GM12865 (cell line): ENCODE measurements around the gene LAMP2.

ENCODE experiments used
- DNase-seq: peaks from one replicate; pipeline ENCODE4 v3.0.0; 2010; ENCODE audit warnings: low read depth
- H3K4me3 ChIP-seq: 2 replicates; pipeline ENCODE4 v1.5.1; 2011; ENCODE audit warnings: mild to moderate bottlenecking, low read depth, low read length, control low read depth
- CTCF ChIP-seq: IDR thresholded peaks from 2 replicates; pipeline ENCODE4 v1.5.1; 2011; ENCODE audit warnings: low read length, control low read depth, low read depth, inconsistent platforms; ENCODE audit not compliant: insufficient read depth; ENCODE audit errors: missing control alignments

The LAMP2 gene

DNA sequence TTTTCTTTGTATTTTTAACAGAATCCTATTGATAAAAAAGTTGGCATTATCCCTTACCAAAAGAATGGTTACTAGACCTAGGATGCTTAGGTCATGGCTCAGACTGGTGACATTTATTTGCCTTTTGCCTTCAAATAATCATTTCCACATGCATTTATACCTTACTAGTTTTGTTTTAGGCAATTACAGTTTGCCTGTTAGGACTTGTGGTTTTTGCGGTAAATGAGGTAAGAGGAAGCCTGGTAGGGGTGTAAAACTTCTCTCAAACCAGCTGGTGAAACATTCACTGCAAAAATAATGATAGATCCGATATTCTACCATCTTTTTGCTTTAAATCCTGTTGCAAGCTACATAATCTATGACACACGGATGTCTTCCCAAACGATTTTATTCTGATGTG lies 12.1 kb downstream of the LAMP2 start:
- TF ChIP-seq CTCF = no peak
- H3K4me3 ChIP-seq = no peak overlapping the region
- DNase-seq = peak; percentile 12

DNA sequence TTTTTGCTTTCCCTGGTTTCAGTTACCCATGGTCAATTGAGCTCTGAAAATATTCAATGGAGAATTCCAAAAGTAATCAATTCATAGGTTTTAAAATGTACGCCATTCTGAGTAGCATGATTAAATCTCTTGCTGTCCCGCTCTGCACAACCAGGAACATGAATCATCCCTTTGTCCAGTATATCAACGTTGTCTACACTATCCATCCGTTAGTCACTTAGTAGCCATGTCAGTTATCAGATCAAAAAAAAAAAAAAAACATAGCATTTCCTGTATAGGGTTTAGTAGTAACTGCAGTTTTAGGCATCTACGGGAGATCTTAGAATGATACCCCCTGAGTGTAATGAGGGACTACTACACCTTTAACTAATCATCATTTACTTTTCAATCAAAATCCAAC lies 15.1 kb downstream of the LAMP2 start:
- no peak overlapping the region for H3K4me3 ChIP-seq
- TF ChIP-seq CTCF = no peak
- DNase-seq = no peak

DNA sequence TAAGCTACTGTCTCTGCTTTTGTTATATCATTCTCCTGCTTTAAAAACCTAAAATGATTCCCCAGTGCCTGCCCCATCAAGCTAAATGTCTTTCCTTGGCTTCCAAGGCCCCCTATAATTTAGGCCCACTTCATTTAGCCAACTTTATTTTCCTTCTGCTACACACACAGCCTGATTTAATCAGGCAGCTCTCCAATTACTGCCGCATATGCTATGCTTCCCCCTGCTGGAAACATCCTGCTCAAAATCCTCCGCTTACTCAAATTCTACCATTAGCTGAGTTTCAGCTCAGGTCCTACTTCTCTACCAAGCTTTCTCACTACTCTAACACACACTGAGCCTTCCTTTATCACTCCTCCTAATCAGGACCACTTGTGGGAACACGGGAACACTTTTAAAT lies 17.0 kb downstream of the LAMP2 start:
- DNase-seq = peak; percentile 3
- no peak for TF ChIP-seq CTCF
- H3K4me3 ChIP-seq = no peak overlapping the region

DNA sequence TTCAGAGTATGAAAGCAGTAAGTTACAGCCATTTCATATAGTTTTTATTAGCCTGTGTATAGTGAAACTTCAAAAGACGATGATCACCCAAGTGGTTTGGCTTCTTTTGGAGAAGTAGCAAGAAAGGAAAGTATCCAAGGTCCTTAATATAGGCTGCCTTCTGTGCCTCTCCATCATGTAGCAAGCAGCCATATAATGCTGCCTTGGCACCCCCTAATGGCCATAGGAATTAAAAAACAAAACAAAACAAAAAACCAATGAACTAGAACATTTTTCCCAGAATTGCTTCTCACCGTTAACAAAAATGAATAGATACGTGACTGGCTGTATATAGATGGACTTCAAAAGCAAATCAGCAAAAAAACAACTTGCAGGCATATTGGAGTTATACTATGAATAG lies 18.9 kb downstream of the LAMP2 start:
- no peak for TF ChIP-seq CTCF
- H3K4me3 ChIP-seq = no peak overlapping the region

DNA sequence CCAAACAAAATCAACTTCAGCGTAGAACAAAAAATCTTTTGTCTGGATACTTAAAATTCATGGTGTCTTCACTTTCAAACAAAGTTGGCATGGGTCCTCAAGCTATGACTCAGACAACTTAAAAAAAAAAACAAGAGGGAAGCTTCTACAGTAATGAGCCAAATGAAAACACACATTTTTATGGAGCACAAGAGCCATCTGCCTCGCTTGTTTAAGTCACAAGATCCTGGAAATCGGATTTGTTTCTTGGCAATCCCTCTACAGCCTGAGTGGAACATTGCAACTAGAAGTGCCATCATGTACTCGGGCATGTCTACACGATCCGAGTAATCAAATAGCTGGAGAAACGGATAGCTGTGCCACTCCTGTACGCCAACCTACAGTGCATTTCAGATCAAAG lies 22.6 kb downstream of the LAMP2 start:
- H3K4me3 ChIP-seq = no peak overlapping the region
- no peak for DNase-seq
- no peak for TF ChIP-seq CTCF

More for the DNA sequence above, 18.9 kb downstream of the LAMP2 start:
- DNase-seq = peak; percentile 11

DNA sequence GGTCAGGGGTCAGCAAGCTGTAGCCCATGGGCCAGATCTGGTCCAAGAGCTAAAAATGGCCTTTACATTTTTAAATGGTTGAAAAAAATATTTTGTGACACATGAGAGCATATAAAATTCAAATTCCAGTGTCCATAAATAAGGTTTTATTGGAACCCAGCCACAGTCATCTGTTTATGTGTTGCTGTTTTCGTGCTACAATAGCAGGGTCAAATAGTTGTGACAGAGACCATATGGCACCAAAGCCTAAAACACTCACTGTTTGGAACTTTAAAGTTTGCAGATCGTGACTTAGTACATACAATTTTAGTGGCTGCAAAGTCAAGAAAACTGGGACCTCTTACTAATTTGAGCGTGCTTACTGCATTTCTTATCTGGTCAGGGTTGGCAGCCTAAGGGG lies 29.2 kb downstream of the LAMP2 start:
- H3K4me3 ChIP-seq = no peak overlapping the region
- TF ChIP-seq CTCF = no peak

GRCh38 chrX:120429776-120430540 lies 39.1 kb downstream of the LAMP2 start:
- TF ChIP-seq CTCF = no peak
- peak; percentile 1 for DNase-seq
- H3K4me3 ChIP-seq = no peak overlapping the region

More for the DNA sequence above, 29.2 kb downstream of the LAMP2 start:
- no peak for DNase-seq
